Caki2 (cell line): Measurements from ENCODE around the gene PPIH. TPM values are rescaled to one million over a fixed set of nuclear protein-coding genes. Genes with fewer than 3 reads are reported as not detected.
"Not testable (repeated sequence)": the region's sequence is repeated elsewhere in the genome, so short reads cannot be mapped to it uniquely, and the experiment has no call there.

Source experiments
- DNase-seq: peaks from one replicate; pipeline ENCODE4 v3.0.0-alpha.2; 2015; ENCODE audit warnings: low read depth
- in situ Hi-C: cut with HindIII; loops from 2 replicates; pipeline ENCODE4 v1.10.0; 2016; ENCODE audit warnings: low sequenced_read_pairs, low pct_unique_long_range_greater_than_20kb, mixed read lengths
- total RNA-seq: library from RNA; depleted of rRNA; stranded (reverse); fragments of >200 nt; shearing (Covaris generic); gene quantifications from 2 replicates; pipeline ENCODE4 v1.2.3, GENCODE V29; 2014; ENCODE audit warnings: low replicate concordance; rRNA removed

PPIH gene
- total RNA-seq = 75.8 and 115 TPM in 2 replicates

DNA sequence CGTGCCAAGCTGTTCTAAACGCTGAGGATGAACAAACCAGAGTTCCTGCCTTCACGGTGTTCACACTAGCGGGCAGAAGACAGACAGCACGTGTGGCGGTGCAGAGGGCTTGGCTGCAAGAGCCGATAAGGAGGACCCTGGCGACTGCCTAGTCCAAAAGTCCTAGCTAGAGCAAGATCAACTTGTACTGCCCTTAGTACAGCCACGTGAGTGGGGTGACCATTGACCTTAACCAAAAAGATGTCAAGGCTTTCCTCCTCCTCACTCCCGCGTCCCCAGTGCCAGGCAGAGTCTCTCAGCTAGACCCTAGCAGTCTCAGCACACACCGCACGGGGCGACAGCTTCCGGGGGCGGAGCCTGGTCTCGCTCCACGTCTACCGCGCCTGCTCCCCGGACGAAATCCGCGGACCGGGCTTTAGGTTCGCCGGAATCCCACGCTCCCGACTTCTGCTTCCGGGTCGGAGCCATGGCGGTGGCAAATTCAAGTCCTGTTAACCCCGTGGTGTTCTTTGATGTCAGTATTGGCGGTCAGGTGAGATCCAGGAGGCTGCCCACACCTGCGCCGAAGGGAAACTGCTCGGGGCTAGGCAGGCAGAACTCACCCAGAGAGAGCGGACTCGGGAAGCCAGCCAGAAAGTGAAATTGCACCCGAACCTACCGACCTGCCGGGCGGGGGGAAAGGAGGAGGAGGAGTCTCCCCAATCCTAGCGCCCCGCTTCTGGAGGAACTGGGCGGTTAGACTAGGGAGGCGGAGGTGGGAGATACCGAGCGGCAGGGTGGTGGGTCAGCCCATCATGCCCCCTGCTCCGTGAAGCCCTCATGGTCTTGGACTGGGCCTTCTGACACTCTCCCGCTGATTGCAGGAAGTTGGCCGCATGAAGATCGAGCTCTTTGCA lies at the start of gene PPIH:
Gene PPIH (plus strand): TSS at position 443 of the 896 bp plus-strand sequence. CDS start 24 bp downstream, at position 467.
- in situ Hi-C loops = no loop called here
- DNase-seq = peak; percentile 90

GRCh38 chr1:42613803-42614131 lies 44.5 kb upstream of the PPIH start:
- no peak for DNase-seq
- in situ Hi-C loops = no loop called here

- no peak for DNase-seq
- in situ Hi-C loops = no loop called here
Observed at GRCh38 chr1:42618866-42619265, 39.4 kb upstream of the PPIH start.

DNA sequence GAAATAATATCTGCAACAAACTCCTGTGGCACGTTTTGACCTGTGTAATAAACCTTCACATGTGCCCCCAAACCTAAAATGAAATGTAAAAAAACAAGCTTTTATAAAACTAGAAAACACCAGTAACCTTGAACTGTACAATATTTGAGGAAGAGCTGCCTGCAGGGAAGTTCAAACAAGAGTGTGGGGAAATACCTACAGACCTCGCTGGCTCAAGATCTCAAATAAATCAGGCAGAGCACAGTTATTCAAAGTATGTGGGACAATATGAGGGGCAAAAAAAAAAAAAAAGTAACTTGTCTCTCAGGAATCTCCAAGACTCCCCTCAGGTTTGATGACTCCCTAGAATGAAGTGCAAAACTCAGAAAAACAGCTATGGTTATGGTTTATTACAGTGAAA lies 37.9 kb upstream of the PPIH start:
- no peak for DNase-seq
- in situ Hi-C loops = no loop called here

DNA sequence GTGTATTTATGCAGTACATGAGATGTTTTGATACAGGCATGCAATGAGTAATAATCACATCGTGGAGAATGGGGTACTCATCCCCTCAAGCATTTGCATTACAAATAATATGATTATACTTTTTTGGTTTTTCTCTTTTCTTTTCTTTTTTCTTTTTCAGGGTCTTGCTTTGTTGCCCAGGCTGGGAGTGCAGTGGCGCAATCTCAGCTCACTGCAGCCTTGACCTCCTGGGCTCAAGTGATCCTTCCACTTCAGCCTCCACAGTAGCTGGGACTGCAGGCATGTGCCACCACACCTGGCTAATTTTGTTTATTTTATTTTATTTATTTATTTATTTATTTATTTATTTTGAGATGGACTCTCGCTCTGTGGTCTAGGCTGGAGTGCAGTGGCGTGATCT lies 37.0 kb upstream of the PPIH start:
- in situ Hi-C loops, DNase-seq: not testable (repeated sequence)

- DNase-seq, in situ Hi-C loops: not testable (repeated sequence)
Observed at GRCh38 chr1:42627205-42627604, 31.0 kb upstream of the PPIH start.

GRCh38 chr1:42639116-42639515 lies 19.1 kb upstream of the PPIH start:
- in situ Hi-C loops = no loop called here
- no peak for DNase-seq

DNA sequence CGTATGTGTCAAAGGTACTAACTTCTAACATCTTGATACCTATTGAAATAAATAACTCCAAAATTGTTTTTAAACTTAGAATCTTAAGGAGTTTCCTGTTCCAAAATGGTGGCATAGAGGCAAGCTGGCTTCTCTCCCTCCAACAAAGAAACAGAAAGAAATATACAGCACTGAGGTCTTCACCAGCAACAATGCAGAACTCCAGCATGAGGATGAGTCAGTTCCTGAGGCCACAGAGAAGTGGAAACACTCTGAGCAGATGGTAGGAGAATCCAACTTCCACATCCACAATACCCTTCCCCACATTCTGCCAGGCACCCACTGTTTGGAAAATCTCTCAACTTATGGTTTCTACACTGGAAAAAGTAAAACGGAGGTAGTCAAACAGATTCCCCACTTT lies 12.2 kb upstream of the PPIH start:
- in situ Hi-C loops = no loop called here
- DNase-seq = no peak

DNA sequence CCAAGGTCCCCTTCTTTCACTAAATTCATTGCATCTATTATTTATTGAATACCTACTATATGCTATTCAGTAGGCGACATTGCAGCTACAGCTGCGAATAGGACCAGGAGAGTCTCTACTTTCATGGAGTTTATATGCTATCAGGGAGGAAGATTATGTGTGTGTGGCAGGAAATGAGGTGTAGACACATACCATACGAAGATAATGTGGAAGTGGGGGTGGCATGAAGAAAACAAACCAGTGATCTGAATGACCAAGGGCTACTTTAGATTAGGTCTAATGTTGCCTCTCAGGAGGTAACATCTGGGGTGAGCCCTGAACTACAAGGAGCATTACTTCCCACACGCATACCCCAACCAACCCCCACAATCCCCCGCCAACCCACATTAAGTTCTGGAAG lies 1.0 kb upstream of the PPIH start:
- DNase-seq = no peak
- in situ Hi-C loops = no loop called here

- DNase-seq = no peak
- in situ Hi-C loops = no loop called here
Observed at GRCh38 chr1:42658877-42659337, 684 bp downstream of the PPIH start.

DNA sequence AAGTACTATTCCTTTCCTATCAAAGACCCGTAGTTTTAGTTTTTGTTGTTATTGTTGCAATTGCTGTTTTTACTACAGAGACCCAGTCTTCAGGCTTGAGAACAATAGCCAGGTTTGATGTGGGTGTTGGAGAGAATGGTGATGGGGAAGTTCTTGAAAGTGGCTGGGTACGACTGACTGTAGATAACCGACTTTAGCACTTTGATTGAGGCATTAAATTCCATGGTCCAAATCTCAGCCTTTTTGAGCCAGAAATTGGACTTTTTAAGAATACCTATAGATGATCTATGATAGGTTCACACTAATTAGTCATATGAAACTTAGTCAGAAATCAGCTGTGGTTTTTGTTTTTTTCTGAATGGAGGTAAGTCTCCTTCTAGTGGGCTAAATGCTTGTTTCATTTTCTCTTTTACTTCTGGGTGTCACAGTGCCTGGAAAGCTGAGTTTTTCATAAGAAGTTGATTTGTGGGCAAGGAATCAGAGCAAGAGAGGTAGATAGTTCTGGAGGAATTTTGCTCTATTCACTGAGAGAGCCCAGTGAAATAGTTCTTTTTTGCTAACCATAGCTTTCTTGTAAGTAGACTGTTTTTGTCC lies 2.8 kb downstream of the PPIH start:
- in situ Hi-C loops = no loop called here
- DNase-seq = no peak

DNA sequence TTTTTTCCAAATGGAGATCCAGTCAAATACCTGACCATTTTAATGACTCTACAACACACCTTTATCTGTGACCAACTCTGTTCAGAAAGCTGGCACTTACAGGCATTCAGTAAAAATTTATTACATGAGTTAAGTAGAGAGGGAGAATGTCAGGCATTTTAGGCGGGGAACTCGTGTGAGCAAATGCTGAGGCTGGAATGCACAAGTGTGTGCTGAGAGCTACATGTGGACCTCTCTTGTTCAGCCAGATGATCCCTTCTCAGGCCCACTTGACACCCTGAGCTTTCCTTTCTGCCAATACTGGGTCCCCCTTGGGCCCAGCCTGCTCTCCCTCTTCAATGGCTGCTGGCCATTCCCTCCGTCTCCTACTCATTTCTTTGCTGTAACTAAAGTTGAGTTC lies 11.7 kb downstream of the PPIH start:
- DNase-seq = no peak
- in situ Hi-C loops = no loop called here

DNA sequence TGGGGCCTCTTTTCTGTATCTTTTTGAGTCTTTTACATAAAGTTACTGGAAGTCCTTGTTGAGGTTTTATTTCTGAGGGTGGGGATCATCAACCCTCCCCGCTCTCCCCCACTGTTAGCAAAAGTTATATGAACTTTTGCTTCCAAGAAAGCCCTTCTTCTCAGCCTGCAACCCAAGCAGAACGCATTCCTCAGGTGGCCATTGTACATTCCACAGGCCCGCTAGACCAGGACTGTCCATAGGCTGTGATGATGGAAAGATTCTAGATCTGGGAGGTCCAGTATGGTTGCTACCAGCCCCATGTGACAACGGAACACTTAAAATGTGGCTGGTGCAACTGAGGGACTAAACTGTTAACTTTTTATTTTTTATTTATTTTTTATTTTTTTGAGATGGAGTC lies 12.2 kb downstream of the PPIH start:
- in situ Hi-C loops = no loop called here
- no peak for DNase-seq

DNA sequence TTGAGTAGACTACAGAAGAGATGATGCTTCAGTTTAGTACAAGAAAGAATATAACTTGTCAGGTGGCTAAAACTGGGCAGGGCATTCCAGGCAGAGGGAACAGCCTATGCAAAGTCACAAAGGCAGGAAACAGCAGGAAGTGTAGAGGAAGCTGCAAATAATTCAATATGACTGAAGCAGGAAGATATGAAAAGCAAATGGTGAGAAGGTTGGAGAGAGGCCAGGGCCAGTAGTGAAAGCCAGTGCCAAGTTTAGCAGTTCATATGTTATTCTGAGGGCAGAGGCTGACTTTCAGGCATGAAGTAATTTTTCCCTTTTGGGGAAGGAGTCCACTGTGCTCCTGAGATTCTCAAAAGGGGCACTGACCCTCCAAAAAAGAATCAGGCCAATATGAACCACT lies 16.0 kb downstream of the PPIH start:
- in situ Hi-C loops = no loop called here
- DNase-seq = no peak

- in situ Hi-C loops = no loop called here
- DNase-seq = no peak
Observed at GRCh38 chr1:42674682-42675081, 16.5 kb downstream of the PPIH start.

- in situ Hi-C loops = no loop called here
- DNase-seq = no peak
Observed at GRCh38 chr1:42675467-42675866, 17.2 kb downstream of the PPIH start.

GRCh38 chr1:42676534-42677087 lies 18.4 kb downstream of the PPIH start:
- in situ Hi-C loops = no loop called here
- no peak for DNase-seq

GRCh38 chr1:42679364-42679983 lies 21.3 kb downstream of the PPIH start:
- in situ Hi-C loops = no loop called here
- no peak for DNase-seq

- in situ Hi-C loops = no loop called here
- no peak for DNase-seq
Observed at GRCh38 chr1:42680055-42680454, 21.8 kb downstream of the PPIH start.
